ENCODE results near the gene KCNN4. TPM values are rescaled to one million over a fixed set of nuclear protein-coding genes. Genes with fewer than 3 reads are reported as not detected.
A peak's percentile ranks its signal among the peaks of the same experiment; 100 is the strongest.
"Not testable (repeated sequence)": the region's sequence is repeated elsewhere in the genome, so short reads cannot be mapped to it uniquely, and the experiment has no call there.

Gene KCNN4
- total RNA-seq, 2 experiments from 2014 or later: 31.3 to 40.0 TPM

DNA sequence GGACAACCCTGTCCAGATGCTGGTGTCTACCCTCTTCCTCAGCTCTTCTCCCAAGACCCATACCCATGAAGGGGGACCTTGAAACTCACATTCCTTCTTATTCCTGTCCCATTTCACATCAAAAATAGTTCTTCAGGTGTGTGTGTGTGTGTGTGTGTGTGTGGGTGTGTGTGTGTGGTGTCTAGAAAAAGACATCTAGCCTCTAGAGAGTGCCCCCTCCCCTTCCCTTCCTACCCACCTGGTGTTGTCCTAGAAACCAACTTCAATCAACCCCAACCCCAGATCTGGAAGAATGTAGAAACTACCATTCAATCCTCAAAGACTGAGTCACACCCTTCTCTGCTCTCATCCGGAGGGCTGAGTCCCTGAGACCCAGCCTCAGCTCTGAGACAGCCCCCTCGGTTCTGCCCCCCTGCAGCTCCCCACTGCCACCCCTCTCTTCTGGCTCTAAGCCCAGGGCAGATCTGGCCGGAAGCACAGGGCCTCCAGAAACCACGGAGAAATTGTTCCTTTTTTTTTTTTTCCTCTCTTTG is 3.5 kb downstream of the KCNN4 start:
- intact Hi-C loops (cut with micrococcal nuclease; ENCODE audit: unreplicated experiment): no loop called here
- Histone ChIP-seq H3K27ac (ENCODE audit: low read depth, low read length, poor library complexity, severe bottlenecking) (peak overlapping the region; percentile 91), H3K4me1 (ENCODE audit: insufficient read depth, low read length, poor library complexity, severe bottlenecking) (peaks cover 68% of the 10 kb centered on the region), H3K36me3 (ENCODE audit: insufficient read depth, low read length) (peaks cover 38% of the 10 kb centered on the region), H4K20me1 (ENCODE audit: insufficient read depth, low read length) (no peaks in the 10 kb centered on the region), H3K79me2 (ENCODE audit: insufficient read depth, low read depth, low read length) (peaks cover 41% of the 10 kb centered on the region), H3K9me2 (ENCODE audit: insufficient read depth, low read length) (no peaks in the 10 kb centered on the region), H2AFZ (ENCODE audit: low read length) (no peak overlapping the region), H3K9me3 (ENCODE audit: low read length) (no peaks in the 10 kb centered on the region), H3K4me3 (ENCODE audit: low read depth, low read length, poor library complexity, severe bottlenecking) (peak overlapping the region; percentile 78), H3K4me2 (ENCODE audit: low read length) (peak overlapping the region; percentile 91)
- BruUV-seq (replicated peaks): no TSS peak
- peak; percentile 82 for DNase-seq (ENCODE audit: low spot score)
- no peak for TF ChIP-seq EZH2phosphoT487 (IDR thresholded peaks at IDR 0.05; ENCODE audit: borderline replicate concordance, low read depth, low read length)
- TF ChIP-seq, protein P1, sequence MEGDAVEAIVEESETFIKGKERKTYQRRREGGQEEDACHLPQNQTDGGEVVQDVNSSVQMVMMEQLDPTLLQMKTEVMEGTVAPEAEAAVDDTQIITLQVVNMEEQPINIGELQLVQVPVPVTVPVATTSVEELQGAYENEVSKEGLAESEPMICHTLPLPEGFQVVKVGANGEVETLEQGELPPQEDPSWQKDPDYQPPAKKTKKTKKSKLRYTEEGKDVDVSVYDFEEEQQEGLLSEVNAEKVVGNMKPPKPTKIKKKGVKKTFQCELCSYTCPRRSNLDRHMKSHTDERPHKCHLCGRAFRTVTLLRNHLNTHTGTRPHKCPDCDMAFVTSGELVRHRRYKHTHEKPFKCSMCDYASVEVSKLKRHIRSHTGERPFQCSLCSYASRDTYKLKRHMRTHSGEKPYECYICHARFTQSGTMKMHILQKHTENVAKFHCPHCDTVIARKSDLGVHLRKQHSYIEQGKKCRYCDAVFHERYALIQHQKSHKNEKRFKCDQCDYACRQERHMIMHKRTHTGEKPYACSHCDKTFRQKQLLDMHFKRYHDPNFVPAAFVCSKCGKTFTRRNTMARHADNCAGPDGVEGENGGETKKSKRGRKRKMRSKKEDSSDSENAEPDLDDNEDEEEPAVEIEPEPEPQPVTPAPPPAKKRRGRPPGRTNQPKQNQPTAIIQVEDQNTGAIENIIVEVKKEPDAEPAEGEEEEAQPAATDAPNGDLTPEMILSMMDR (conservative IDR thresholded peaks at IDR 0.05; ENCODE audit: low read length): no peak
- ChIA-PET POLR2A (interaction anchor here (0.6 to 6.7 kb wide), 8 partner anchors 8 to 244 kb away, joined by 3 to 49 read pairs (median 4); partner anchors contain the start of genes SMG9 and ZNF575), CTCF (ENCODE audit: unreplicated experiment) (interaction anchor here (0.5 to 2.6 kb wide), 4 partner anchors 9 to 63 kb away, joined by 3 to 18 read pairs (median 3); no protein-coding TSS in a partner anchor)

DNA sequence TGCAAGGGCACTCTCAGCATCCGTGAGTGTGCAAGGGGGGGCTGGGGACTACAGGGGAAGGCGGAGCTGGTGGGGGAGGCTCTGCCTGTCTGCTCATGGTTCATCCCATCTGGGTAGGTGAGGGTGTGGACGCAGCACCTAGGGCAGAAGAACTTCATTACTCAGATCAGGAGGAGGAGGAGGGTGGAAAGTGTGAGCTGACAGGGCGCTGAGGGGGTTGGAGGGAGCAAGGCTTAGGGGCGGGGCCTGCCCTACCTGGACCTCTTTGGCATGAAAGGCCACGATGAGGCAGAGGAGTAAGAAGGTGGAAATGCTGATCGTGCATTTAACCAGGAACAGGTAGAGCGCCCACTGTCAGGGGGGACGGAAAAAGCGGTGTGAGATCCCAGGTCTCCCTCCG is 4.5 kb downstream of the KCNN4 start:
- peak overlapping the region; percentile 91 for H3K4me2 ChIP-seq (ENCODE audit: low read length)
- peaks cover 47% of the 10 kb centered on the region for H3K36me3 ChIP-seq (ENCODE audit: insufficient read depth, low read length)
- TF ChIP-seq, protein P1 (conservative IDR thresholded peaks at IDR 0.05; ENCODE audit: low read length): no peak
- TF ChIP-seq EZH2phosphoT487 (IDR thresholded peaks at IDR 0.05; ENCODE audit: borderline replicate concordance, low read depth, low read length): no peak
- peaks cover 41% of the 10 kb centered on the region for H3K79me2 ChIP-seq (ENCODE audit: insufficient read depth, low read depth, low read length)
- CTCF ChIA-PET (ENCODE audit: unreplicated experiment): interaction anchor here (0.8 kb wide), 1 partner anchor 8 kb away, joined by 3 read pairs; no protein-coding TSS in a partner anchor
- H2AFZ ChIP-seq (ENCODE audit: low read length): no peak overlapping the region
- H4K20me1 ChIP-seq (ENCODE audit: insufficient read depth, low read length): no peaks in the 10 kb centered on the region
- peak overlapping the region; percentile 78 for H3K4me3 ChIP-seq (ENCODE audit: low read depth, low read length, poor library complexity, severe bottlenecking)
- peaks cover 59% of the 10 kb centered on the region for H3K4me1 ChIP-seq (ENCODE audit: insufficient read depth, low read length, poor library complexity, severe bottlenecking)
- no peaks in the 10 kb centered on the region for H3K9me2 ChIP-seq (ENCODE audit: insufficient read depth, low read length)
- POLR2A ChIA-PET: interaction anchor here (0.6 to 6.7 kb wide), 5 partner anchors 11 to 201 kb away, joined by 3 to 49 read pairs (median 6); partner anchors contain the start of gene XRCC1
- intact Hi-C loops (cut with micrococcal nuclease; ENCODE audit: unreplicated experiment): no loop called here
- peak overlapping the region; percentile 91 for H3K27ac ChIP-seq (ENCODE audit: low read depth, low read length, poor library complexity, severe bottlenecking)
- no TSS peak for BruUV-seq (replicated peaks)
- no peaks in the 10 kb centered on the region for H3K9me3 ChIP-seq (ENCODE audit: low read length)
- peak; percentile 47 for DNase-seq (ENCODE audit: low spot score)

DNA sequence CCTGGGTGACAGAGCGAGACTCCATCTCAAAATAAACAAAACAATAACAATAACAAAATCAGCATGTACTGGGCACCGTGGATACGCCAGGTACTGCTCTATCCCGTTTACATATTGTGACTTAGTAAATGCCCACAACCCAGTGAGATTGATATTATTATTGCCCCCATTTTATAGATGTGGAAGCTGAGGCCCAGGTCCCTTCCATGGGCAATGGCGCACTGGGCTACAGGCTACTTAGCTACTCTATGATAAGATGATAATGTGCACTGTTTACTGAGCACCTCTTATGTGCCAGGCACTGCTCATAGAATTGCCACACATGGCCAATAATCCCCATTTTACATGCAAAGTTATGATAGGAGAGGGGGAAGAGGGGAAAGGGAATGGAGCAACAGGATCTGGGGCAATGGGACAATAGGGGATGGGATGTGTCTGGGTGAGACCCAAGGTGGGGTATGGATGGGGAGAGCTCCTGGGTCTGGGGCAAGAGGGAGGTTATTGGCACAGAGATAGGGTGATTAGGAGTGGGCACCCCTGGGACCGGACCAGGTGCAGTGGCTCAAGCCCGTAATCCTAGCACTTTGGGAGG is 5.4 kb downstream of the KCNN4 start:
- ChIA-PET POLR2A (interaction anchor here (0.6 to 6.7 kb wide), 3 partner anchors 11 to 200 kb away, joined by 3 to 49 read pairs (median 13); partner anchors contain the start of gene XRCC1), CTCF (ENCODE audit: unreplicated experiment) (no interaction called here)
- no peaks in the 10 kb centered on the region for H3K9me3 ChIP-seq (ENCODE audit: low read length)
- TF ChIP-seq EZH2phosphoT487 (IDR thresholded peaks at IDR 0.05; ENCODE audit: borderline replicate concordance, low read depth, low read length): no peak
- TF ChIP-seq, protein P1 (conservative IDR thresholded peaks at IDR 0.05; ENCODE audit: low read length): no peak
- DNase-seq (ENCODE audit: low spot score): no peak
- peak overlapping the region; percentile 91; the same call in 1 of the 2 replicates for H3K4me2 ChIP-seq (ENCODE audit: low read length)
- peak overlapping the region; percentile 91 for H3K27ac ChIP-seq (ENCODE audit: low read depth, low read length, poor library complexity, severe bottlenecking)
- H4K20me1 ChIP-seq (ENCODE audit: insufficient read depth, low read length): no peaks in the 10 kb centered on the region
- TSS peak; percentile 55 for BruUV-seq (replicated peaks)
- peaks cover 56% of the 10 kb centered on the region for H3K36me3 ChIP-seq (ENCODE audit: insufficient read depth, low read length)
- intact Hi-C loops (cut with micrococcal nuclease; ENCODE audit: unreplicated experiment): no loop called here
- peaks cover 37% of the 10 kb centered on the region for H3K79me2 ChIP-seq (ENCODE audit: insufficient read depth, low read depth, low read length)
- peaks cover 54% of the 10 kb centered on the region for H3K4me1 ChIP-seq (ENCODE audit: insufficient read depth, low read length, poor library complexity, severe bottlenecking)
- H3K4me3 ChIP-seq (ENCODE audit: low read depth, low read length, poor library complexity, severe bottlenecking): no peak overlapping the region
- no peaks in the 10 kb centered on the region for H3K9me2 ChIP-seq (ENCODE audit: insufficient read depth, low read length)
- no peak overlapping the region for H2AFZ ChIP-seq (ENCODE audit: low read length)

DNA sequence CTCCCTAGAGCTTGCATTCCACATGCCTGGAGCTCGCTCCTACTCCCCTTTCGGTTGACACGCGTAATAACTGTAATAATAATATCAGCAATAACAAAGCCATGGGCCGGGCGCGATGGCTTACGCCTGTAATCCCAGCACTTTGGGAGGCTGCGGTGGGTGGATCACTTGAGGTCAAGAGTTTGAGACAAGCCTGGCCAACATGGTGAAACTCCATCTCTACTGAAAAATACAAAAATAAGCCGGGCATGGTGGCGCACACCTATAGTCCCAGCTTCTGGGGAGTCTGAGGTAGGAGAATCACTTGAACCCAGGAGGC is 5.9 kb downstream of the KCNN4 start:
- POLR2A ChIA-PET: not testable (repeated sequence)

More for the DNA sequence above, 5.9 kb downstream of the KCNN4 start:
- CTCF ChIA-PET (ENCODE audit: unreplicated experiment); H4K20me1 ChIP-seq (ENCODE audit: insufficient read depth, low read length); BruUV-seq (replicated peaks); H3K27ac ChIP-seq (ENCODE audit: low read depth, low read length, poor library complexity, severe bottlenecking); H3K4me2 ChIP-seq (ENCODE audit: low read length); intact Hi-C loops (cut with micrococcal nuclease; ENCODE audit: unreplicated experiment); H2AFZ ChIP-seq (ENCODE audit: low read length); H3K9me2 ChIP-seq (ENCODE audit: insufficient read depth, low read length); H3K9me3 ChIP-seq (ENCODE audit: low read length); DNase-seq (ENCODE audit: low spot score); H3K4me3 ChIP-seq (ENCODE audit: low read depth, low read length, poor library complexity, severe bottlenecking): not testable (repeated sequence)
- H3K4me1 ChIP-seq (ENCODE audit: insufficient read depth, low read length, poor library complexity, severe bottlenecking): peaks cover 54% of the 10 kb centered on the region
- peaks cover 32% of the 10 kb centered on the region for H3K79me2 ChIP-seq (ENCODE audit: insufficient read depth, low read depth, low read length)
- H3K36me3 ChIP-seq (ENCODE audit: insufficient read depth, low read length): peaks cover 61% of the 10 kb centered on the region
